Measurements from ENCODE around the gene POLR1F.
"Not testable (repeated sequence)": the region's sequence is repeated elsewhere in the genome, so short reads cannot be mapped to it uniquely, and the experiment has no call there.

Gene POLR1F

GRCh38 chr7:19708397-19709248 lies at the start of gene POLR1F:
POLR1F (minus strand) TSS chr7:19709037; CDS start chr7:19709016, 21 bp downstream.
- DNase-seq, result peak; percentile 85

GRCh38 chr7:19754521-19755116 lies 45.8 kb upstream of the POLR1F start:
- DNase-seq, result no peak

- DNase-seq, result no peak
Observed at GRCh38 chr7:19752020-19752419, 43.2 kb upstream of the POLR1F start.

- no peak for DNase-seq
Observed at GRCh38 chr7:19749658-19750057, 40.8 kb upstream of the POLR1F start.

GRCh38 chr7:19747740-19748339 lies 39.0 kb upstream of the POLR1F start:
- peak; percentile 18 for DNase-seq

- no peak for DNase-seq
Observed at GRCh38 chr7:19744075-19744474, 35.2 kb upstream of the POLR1F start.

- DNase-seq, result no peak
Observed at GRCh38 chr7:19728716-19729115, 19.9 kb upstream of the POLR1F start.

DNA sequence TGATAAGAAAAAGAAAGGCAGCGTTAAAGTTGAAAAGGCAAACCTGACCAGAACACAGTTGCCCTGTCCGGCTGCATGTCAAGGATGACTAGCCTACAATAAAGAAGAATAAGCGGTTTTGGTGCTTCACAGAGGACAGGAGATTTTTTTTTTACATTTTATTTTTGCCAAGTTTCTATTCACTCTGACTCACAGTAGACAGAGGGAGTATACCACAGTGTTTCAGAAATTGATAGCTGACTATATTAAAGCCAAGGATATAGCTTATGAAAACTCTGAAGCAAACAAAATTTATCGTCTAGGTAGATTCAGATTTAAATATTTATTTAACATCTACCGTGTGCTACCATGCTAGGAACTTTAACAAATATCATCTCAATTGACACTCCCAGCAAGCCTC lies 16.9 kb upstream of the POLR1F start:
- no peak for DNase-seq

DNA sequence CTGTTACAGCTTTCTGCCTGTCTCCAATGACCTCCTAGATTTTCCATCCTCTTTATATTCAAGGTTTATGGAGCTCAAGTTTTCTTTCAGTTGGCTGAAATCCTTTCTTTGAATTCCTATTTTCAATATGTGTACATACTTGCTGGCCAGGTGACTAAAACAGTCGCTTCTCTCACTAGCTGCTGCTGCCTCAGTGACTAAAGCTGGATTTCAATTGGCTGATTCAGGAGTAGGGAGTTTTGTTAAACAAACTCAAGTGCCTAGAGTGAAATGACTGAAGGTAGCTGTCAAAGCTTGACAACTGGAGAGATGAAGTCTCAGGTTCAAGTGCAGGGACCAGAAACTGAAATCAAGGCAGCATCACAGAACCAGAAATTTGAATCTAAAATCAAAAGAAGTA lies 6.7 kb upstream of the POLR1F start:
- peak; percentile 6 for DNase-seq

- DNase-seq, result no peak
Observed at GRCh38 chr7:19713676-19714075, 4.8 kb upstream of the POLR1F start.

DNA sequence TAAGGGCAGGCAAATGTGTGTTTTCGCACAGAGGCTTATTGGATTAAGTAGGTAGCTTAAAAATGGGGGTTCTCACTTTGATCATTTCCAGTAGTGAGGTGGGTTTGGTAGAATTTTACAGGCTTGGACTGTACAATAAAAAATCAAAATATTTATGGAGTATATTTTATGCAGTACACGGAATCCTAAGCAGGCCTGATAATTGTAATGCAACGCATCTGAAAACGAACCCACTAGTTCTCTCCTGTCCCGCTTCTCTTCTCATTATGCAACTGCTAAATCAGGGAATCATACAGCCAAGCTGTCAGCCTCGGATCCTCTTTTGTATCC lies 377 bp upstream of the POLR1F start:
- DNase-seq, result no peak

DNA sequence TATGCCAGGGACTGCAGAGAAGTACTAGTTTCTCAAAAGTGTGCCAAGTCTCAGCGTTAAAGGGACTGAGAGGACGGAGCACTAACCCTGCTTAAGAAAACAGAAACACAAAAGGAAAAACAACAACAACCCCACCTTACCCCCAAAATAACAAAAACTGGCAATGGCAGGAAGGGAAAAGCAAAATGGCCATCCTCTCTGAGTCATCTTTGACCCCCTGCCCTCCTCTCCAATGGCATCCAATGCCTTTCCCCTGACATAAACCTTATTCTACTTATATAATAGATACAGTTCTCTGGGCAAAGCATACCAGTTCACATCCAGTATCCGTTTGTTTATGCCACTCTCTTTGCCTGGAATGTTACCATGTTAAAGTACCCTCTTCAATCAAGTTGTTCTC lies 1.6 kb downstream of the POLR1F start:
- no peak for DNase-seq

GRCh38 chr7:19705663-19706062 lies 3.2 kb downstream of the POLR1F start:
- DNase-seq, result no peak

GRCh38 chr7:19701471-19701870 lies 7.4 kb downstream of the POLR1F start:
- DNase-seq, result peak; percentile 43

GRCh38 chr7:19700936-19701335 lies 7.9 kb downstream of the POLR1F start:
- DNase-seq, result no peak

DNA sequence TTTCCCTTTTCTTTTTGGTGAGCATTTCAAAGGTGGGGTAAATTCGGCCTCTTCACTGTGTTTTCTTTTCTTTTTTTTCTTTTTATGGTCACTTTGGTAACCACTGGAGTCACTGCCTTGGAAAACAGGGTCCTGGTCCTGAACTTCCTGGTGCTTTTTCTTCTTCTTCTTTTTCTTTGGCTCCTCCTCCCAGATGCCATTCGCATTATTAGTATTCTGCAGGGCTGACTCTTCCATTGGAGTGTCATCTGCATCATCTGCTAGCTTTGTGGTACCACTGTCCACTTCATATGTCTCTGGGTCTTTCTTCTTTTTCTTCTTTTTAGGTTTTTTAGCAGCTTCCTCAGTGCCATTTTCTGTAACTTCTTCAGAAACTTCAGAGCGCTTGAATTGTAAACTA lies 10.5 kb downstream of the POLR1F start:
- DNase-seq, result no peak

- DNase-seq, result no peak
Observed at GRCh38 chr7:19696926-19697325, 11.9 kb downstream of the POLR1F start.

DNA sequence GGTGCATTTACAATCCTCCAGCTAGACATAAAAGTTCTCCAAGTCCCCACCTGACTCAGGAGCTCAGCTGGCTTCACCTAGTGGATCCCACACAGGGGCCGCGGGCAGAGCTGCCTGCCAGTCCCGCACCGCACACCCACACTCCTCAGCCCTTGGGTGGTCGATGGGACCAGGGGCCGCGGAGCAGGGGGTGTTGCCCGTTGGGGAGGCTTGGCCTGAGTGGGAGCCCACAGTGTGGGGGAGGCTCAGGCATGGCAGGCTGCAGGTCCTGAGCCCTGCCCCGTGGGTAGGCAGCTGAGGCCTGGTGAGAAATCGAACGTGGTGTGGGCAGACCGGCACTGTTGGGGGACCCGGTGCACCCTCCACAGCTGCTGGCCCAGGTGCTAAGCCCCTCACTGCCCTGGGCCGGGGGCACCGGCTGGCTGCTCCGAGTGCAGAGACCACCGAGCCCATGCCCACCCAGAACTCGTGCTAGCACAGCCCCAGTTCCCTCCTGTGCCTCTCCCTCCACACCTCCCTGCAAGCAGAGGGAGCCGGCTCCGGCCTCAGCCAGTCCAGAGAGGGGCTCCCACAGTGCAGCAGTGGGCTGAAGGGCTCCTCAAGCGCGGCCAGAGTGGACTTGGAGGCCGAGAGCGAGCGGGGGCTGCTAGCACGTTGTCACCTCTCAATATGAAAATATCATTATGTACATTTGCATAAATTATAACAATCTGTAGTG lies 16.6 kb downstream of the POLR1F start:
- no peak for DNase-seq

GRCh38 chr7:19690736-19691135 lies 18.1 kb downstream of the POLR1F start:
- DNase-seq, result no peak

- not testable (repeated sequence) for DNase-seq
Observed at GRCh38 chr7:19689130-19689529, 19.7 kb downstream of the POLR1F start.

DNA sequence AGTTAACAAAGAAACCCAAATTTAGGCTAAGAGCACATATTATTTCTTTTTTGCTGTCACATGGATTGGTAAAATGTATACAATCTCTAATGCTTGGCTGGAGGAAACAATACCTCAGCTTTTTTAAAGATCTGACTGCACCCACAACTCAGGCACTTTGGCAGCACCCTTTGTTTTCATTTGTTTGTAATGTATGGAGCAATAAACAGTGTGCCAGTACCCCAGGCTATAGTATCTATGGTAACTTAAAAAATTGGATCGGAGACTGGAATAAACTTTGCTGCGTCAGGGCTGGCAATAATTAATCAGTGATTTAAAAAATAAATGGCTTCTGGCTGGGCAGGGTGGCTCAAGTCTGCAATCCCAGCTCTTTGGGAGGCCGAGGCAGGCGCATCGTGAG lies 27.2 kb downstream of the POLR1F start:
- DNase-seq, result no peak

DNA sequence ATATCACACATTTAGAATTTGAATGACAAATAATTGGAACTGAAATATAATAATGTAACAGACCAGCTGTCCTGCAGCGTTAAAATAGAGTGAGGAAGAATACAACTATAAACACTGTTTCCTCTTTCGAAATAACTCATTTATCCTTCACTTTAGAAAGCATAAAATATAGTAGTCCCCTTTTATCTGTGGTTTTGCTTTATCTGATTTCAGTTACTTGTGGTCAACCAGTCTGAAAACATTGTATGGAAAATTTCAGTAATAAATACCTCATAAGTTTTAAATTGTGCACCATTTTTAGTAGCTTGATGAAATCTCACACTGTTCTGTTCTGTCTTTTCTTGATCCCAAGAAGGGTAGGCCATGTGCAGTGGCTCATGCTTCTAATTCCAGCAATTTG lies 31.7 kb downstream of the POLR1F start:
- no peak for DNase-seq

DNA sequence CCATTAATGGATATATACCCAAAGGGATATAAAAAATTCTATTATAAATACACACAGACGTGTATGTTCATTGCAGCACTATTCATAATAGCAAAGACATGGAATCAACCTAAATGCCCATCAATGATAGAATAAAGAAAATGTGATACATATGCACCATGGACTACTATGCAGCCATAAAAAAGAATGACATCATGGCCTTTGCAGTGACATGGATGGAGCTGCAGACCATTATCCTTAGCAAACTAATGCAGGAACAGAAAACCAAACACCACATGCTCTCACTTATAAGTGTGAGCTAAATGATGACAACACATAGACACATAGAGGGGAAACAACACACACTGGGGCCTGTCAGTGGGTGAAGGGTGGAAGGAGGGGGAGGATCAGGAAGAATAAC lies 33.0 kb downstream of the POLR1F start:
- no peak for DNase-seq
